GM19395 (cell line): ENCODE results near the gene TPH1.
"Not testable (repeated sequence)": the region's sequence is repeated elsewhere in the genome, so short reads cannot be mapped to it uniquely, and the experiment has no call there.

Source experiments
- ATAC-seq: cut with Tn5 transposase; IDR thresholded peaks from one replicate; pipeline ENCODE4 v1.9.1; 2021; ENCODE audit warnings: mild to moderate bottlenecking, moderate library complexity; ENCODE audit not compliant: unreplicated experiment

Gene TPH1

GRCh38 chr11:18027475-18027874, 18.6 kb downstream of the TPH1 start:
- ATAC-seq = no peak

GRCh38 chr11:18022419-18022818, 23.6 kb downstream of the TPH1 start:
- ATAC-seq = no peak

- ATAC-seq = no peak
Observed at GRCh38 chr11:18019650-18020049, 26.4 kb downstream of the TPH1 start.

GRCh38 chr11:18016789-18017188, 29.3 kb downstream of the TPH1 start:
- ATAC-seq = no peak

- ATAC-seq = no peak
Observed at GRCh38 chr11:18014876-18015275, 31.2 kb downstream of the TPH1 start.

GRCh38 chr11:18013790-18014507, 32.1 kb downstream of the TPH1 start:
- no peak for ATAC-seq

GRCh38 chr11:18012906-18013781, 32.9 kb downstream of the TPH1 start, which contains the start of gene SERGEF:
SERGEF (minus strand) TSS chr11:18013047; CDS start chr11:18013010, 37 bp downstream.
- peak; percentile 93 for ATAC-seq

- peak; percentile 6 for ATAC-seq
Observed at GRCh38 chr11:18012122-18012905, 33.8 kb downstream of the TPH1 start.

- ATAC-seq = no peak
Observed at GRCh38 chr11:18011633-18012032, 34.4 kb downstream of the TPH1 start.

- no peak for ATAC-seq
Observed at GRCh38 chr11:18010977-18011586, 35.0 kb downstream of the TPH1 start.

GRCh38 chr11:18010121-18010670, 35.9 kb downstream of the TPH1 start:
- no peak for ATAC-seq

GRCh38 chr11:18005376-18006129, 40.5 kb downstream of the TPH1 start:
- ATAC-seq = no peak

GRCh38 chr11:18001191-18001590, 44.9 kb downstream of the TPH1 start:
- no peak for ATAC-seq

- peak; percentile 83 for ATAC-seq
Observed at GRCh38 chr11:18000760-18001159, 45.3 kb downstream of the TPH1 start.

- not testable (repeated sequence) for ATAC-seq
Observed at GRCh38 chr11:18000128-18000527, 45.9 kb downstream of the TPH1 start.
